Stimulated activated CD8-positive, alpha-beta memory T cell treated with anti-CD3 and anti-CD28 coated beads, Interleukin-15, amount 100 ng/mL, for 1 hour (primary cell): ENCODE data around the gene SHD.
A peak's percentile ranks its signal among the peaks of the same experiment; 100 is the strongest.
"Not testable (repeated sequence)": the region's sequence is repeated elsewhere in the genome, so short reads cannot be mapped to it uniquely, and the experiment has no call there.

Experiments
- DNase-seq: peaks from one replicate; pipeline ENCODE4 v3.0.0-alpha.2; 2020; ENCODE audit warnings: low read depth

Gene SHD

DNA sequence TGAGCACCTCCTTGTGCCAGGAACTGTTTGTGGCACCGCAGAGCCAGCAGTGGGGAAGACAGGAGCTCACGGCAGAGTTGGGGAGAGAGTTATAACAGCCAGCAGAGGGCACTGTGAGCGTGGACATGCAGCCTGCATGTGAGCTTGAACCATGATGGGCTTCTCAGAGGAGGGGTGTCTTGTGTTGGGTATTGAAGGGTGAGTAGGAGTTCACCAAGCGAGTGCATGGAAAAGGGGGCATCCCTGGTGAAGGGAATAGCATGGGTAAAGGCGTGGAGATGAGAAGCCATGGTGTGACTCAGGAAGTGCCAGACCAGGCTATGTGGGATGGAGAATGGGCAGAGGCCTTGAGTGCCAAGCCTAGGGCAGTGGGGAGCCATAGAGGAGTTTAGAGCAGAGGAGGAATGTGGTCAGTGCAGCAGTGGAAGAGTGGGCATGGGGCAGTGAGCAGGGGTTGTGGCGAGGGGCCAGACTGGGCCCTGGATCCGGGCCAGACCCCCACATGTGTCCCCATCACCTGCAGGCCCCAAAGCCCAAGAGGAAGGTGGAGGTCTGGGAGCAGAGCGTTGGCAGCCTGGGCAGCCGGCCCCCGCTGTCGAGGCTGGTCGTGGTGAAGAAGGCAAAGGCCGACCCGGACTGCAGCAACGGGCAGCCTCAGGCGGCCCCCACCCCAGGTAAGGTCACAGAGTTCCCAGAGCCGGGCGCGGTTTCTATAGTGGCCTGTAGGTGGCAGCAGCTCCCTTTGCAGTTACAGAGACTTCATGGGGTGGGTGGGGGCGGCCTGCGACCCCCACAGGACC, 11.8 kb upstream of the SHD start:
- DNase-seq = peak; percentile 42

GRCh38 chr19:4267901-4268815, 10.9 kb upstream of the SHD start:
- no peak for DNase-seq

DNA sequence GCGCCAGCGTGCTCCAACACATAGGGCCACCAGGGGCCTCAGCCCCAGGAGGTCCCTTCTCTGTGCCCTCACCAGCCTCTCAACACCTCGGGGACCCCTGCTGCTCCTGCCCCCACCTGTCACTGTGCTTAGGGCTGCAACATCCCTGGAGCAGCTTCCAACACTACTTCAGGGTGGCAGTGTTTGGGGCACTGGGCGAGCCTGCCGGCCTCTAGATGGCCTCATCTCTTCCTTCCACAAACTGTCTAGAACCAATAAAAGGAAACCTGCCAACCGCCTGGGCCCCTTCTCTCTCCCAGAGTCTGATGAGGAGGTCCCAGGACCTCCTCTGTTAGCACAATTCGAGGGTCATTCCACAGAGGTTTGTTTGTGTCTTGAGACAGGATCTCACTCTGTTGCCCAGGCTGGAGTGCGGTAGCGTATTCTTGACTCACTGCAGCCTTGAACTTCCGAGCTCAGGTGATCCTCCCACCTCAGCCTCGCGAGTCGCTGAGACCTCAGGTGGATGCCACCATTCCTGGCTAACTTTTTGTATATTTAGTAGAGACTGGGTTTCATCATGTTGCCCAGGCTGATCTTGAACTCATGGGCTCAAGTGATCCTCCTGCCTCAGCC, 10.1 kb upstream of the SHD start:
- DNase-seq = no peak

- no peak for DNase-seq
Measured at GRCh38 chr19:4272894-4273293, 6.2 kb upstream of the SHD start.

DNA sequence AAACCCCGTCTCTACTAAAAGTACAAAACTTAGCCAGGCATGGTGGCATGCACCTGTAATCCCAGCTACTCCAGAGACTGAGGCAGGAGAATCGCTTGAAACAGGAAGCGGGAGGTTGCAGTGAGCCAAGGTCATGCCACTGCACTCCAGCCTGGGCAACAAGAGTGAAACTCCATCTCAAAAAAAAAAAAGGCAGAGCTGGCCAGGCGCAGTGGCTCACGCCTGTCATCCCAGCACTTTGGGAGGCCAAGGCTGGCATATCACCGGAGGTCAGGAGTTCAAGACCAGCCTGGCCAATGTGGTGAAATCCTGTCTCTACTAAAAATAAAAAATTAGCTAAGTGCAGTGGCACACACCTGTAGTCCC, 4.8 kb upstream of the SHD start:
- not testable (repeated sequence) for DNase-seq

DNA sequence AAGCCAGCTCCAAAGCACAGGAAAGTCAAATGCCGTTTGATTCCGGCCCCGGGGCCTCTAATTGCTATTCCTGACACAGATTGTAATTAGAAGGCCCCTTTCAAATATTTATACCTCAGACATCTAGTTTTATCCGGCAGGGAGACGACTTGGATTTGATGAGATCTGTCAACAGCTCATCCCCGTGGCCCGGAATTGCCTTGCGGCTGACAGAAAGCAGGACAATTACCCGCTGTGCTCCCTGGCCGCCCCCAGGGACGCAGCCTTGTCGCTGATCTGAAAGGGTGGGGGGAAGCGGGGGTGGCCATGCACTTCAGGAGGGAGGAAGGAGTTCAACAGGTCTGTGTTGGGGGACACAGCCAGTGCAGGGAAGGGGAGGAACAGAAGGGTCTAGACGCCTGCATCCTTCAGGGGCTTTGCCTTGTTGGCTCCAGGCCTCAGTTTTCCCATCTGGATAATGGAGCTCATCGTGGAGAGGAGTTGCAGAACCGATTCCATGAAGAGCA, 1.8 kb upstream of the SHD start:
- no peak for DNase-seq

- no peak for DNase-seq
Measured at GRCh38 chr19:4278010-4278409, 1.1 kb upstream of the SHD start.

GRCh38 chr19:4279267-4279529, 132 bp downstream of the SHD start:
- no peak for DNase-seq

- DNase-seq = no peak
Measured at GRCh38 chr19:4279530-4280422, 710 bp downstream of the SHD start.

DNA sequence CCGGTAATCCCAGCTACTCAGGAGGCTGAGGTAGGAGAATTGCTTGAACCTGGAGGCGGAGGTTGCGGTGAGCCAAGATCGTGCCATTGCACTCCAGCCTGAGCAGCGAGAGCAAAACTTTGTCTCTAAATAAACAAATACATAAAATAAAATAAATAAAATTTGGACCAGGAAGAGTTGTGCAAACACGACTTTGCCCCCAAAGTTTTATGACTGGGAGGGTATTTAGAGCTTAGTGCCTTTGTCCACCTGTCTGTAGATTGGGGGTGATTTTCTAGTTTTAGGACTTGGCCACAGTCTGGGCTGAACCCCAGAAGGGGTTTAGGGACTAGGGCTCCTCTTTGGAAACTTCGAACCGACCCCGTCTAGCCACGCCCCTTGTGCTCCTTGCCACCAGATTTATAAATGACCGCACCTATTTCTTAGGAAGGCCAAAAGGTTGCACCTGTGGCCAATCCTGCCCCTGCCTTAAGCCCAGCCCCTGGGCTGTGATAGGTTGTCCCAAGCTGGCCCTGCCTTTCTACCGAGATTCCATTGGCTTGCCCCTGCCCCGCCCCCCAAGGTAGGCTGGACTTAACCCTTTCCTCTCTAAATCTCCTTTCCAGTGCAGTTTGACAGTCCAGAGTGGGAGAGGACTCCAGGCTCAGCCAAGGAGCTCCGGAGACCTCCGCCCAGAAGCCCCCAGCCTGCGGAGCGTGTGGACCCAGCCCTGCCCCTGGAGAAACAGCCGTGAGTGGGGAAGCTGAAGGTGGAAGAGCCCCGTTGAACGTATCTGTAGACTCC, 5.3 kb downstream of the SHD start:
- DNase-seq = no peak

GRCh38 chr19:4284974-4285373, 5.9 kb downstream of the SHD start:
- DNase-seq = no peak

DNA sequence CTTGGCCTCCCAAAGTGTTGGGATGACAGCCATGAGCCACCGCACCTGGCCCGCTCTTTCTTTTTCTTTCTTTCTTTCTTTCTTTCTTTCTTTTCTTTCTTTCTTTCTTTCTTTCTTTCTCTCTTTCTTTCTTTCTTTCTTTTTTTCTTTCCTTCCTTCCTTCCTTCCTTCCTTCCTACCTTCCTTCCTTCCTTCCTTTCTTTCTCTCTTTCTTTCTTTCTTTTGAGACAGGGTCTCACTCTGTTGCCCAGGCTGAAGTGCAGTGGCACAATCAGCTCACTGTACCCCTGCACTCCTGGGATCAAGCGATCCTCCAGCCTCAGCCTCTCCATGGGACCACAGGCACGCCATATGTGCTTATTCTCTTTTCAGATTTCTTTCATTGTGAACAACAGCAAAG, 7.1 kb downstream of the SHD start:
- not testable (repeated sequence) for DNase-seq

GRCh38 chr19:4288091-4288777, 9.2 kb downstream of the SHD start:
- no peak for DNase-seq

DNA sequence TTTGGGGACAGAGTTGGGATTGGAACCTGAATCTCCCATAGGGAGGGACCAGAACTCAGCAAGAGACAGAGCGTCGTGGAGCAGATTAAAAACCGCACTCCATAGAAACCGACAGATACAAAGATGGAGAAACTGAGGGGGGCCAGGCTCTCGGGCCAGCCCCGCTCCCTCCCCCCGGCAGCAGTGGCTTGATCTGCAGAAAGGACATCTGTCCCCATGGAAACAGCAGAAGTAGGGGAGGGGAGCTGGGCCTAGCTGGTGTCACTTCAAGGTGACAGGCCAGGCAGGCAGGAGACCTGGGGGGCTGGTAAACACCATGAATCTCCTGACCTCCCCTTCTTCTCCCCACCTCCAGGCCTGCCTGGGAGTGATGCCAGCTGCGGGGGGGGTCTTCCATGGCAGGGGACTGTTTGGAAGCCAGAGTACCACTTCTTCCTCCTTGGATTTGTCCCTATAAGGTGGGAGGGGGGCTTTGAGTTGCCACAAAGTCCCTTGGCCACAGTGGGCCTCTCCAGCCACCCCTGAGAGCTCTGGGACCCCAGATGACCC, 12.2 kb downstream of the SHD start:
- DNase-seq = no peak

GRCh38 chr19:4292515-4292914, 13.4 kb downstream of the SHD start:
- DNase-seq = no peak

- DNase-seq = no peak
Measured at GRCh38 chr19:4294389-4294788, 15.3 kb downstream of the SHD start.

DNA sequence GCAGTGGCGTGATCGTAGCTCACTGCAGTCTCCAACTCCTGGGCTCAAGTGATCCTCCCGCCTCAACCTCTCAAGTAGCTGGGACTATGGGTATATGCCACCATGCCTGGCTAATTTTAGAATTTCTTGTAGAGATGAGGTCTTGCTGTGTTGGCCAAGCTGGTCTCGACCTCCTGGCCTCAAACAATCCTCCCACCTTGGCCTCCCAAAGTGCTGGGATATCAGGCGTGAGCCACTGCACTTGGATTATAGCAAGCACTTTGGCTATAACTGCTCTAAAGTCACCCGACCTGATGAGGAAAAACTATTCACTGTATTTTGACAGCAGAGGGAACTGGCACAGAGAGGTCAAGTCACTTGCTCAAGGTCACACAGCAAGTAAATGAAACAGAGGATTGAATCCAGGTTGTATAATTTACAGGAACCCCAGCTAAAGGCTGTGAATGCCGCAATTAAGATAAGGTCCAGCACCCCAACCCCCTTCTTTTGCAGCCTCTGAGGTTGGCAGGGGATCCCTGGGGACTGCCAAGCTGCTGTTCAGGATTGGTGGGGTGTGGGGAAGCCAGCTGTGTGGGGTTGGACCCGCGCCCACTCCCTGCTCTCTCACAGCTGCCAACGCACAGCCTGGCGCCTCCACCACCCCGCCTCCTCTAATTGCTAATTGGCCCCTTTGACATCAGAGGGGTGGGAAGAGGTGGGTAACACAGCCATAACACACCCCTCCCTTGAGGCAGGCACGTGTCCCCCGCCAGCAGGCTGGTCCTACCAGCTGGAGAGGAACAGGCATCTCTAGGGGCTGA, 17.1 kb downstream of the SHD start:
- DNase-seq = no peak

- DNase-seq = no peak
Measured at GRCh38 chr19:4297901-4298809, 19.1 kb downstream of the SHD start.
